HCT116 (cell line): ENCODE results near the gene ESRRB.

Experiments
- CBX3 ChIP-seq: IDR thresholded peaks from 2 replicates; pipeline ENCODE4 v1.6.1; 2012; ENCODE audit warnings: low read depth
- CEBPB ChIP-seq: IDR thresholded peaks from 2 replicates; pipeline ENCODE4 v1.6.1; 2012; ENCODE audit warnings: low read depth
- CTCF ChIP-seq, 3 experiments: fragments of 200-600 bp in 1 of 3; sonication (generic) in 1 of 3; IDR thresholded peaks in 2 of 3; conservative IDR thresholded peaks in 1 of 3; 2 replicates each; pipeline ENCODE4 v1.5.1; 2012 to 2017; ENCODE audit warnings: low read depth in 2 of 3, low read length in 2 of 3, antibody characterized with exemption in 1 of 3, borderline replicate concordance in 1 of 3, control low read depth in 1 of 3, mild to moderate bottlenecking in 1 of 3, mixed read lengths in 1 of 3, mixed run types in 1 of 3, moderate library complexity in 1 of 3; ENCODE audit not compliant: insufficient read depth in 1 of 3
- EZH2 ChIP-seq: fragments of 200-600 bp; sonication (generic); IDR thresholded peaks from 2 replicates; pipeline ENCODE4 v1.6.1; 2017; ENCODE audit warnings: antibody characterized with exemption, mixed run types
- POLR2A ChIP-seq: IDR thresholded peaks from 2 replicates; pipeline ENCODE4 v1.7.0; 2011; ENCODE audit warnings: borderline replicate concordance; ENCODE audit not compliant: insufficient read depth, insufficient read length; ENCODE audit errors: extremely low read depth
- POLR2AphosphoS5 ChIP-seq: IDR thresholded peaks from 2 replicates; pipeline ENCODE4 v1.6.1; 2011; ENCODE audit warnings: mild to moderate bottlenecking, low read depth, low read length, moderate library complexity
- RAD21 ChIP-seq: IDR thresholded peaks from 2 replicates; pipeline ENCODE4 v1.6.1; 2012; ENCODE audit warnings: low read depth, mild to moderate bottlenecking
- SIN3A ChIP-seq: IDR thresholded peaks from 2 replicates; pipeline ENCODE4 v1.6.1; 2012; ENCODE audit warnings: low read depth

- TF ChIP-seq CTCF (IDR thresholded peaks at IDR 0.05 in 2 of 3, conservative IDR thresholded peaks at IDR 0.05 in 1 of 3; ENCODE audit: borderline replicate concordance in 1 of 3, insufficient read depth in 1 of 3, low read depth in 2 of 3, low read length in 2 of 3) (no peak), POLR2A (no peak), CEBPB (no peak), CBX3 (no peak), EZH2 (no peak), RAD21 (no peak), POLR2AphosphoS5 (no peak), SIN3A (no peak)
These were observed 14.7 kb downstream of the ESRRB start for GRCh38 chr14:76390621-76391020.
